ENCODE data around the gene UBE2L3. TPM values are rescaled to one million over a fixed set of nuclear protein-coding genes. Genes with fewer than 3 reads are reported as not detected.

The UBE2L3 gene
- total RNA-seq, 2 experiments from 2014 or later, result 65.3 to 69.6 TPM

DNA sequence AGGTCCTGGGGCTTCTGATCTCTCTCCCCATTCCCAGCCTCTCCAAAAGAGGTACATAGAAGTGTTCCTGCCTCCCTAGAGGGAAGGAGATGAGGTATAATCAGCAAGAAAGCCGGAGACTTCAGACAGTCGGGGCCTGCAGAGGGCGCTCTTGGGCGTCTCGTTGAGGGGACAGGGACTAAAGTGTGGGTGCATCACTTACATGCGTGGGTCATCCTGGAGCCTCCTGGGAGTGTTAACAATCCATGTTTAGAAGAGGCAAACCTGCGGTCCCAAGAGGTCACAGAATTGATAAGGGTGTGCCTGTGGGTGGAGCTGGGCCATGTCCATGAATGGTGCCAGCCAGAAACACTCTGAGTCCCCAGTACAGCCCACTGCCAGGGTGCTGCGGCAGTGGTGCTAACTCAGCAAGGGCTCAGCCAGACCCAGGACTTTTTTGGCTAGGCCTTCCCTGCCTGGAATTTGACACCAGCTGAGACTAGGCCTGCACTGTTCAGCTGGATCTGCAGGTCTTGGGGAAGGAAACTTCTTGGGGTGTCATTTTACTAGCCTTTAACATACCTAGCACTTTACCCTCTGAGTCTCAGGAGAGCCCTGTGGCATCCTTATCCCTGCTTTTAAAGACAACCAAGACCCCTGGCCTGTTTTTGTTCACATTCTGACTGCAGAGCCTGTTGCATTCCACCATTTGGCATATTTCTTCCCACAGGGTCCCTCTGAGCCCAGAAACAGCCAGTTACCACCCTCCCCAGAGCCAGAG, 56.8 kb downstream of the UBE2L3 start:
- Mint-ChIP-seq H3K27ac (peak overlapping the region; percentile 61), H3K4me3 (no peak overlapping the region), H3K36me3 (ENCODE audit: low read depth) (peaks cover 49% of the 10 kb centered on the region), H3K27me3 (ENCODE audit: low read depth) (no peaks in the 10 kb centered on the region), H3K4me1 (ENCODE audit: low read depth) (peaks cover 30% of the 10 kb centered on the region), H3K9me3 (ENCODE audit: insufficient read depth) (no peaks in the 10 kb centered on the region)
- ChIA-PET POLR2A (no interaction called here), CTCF (interaction anchor here (0.6 to 2.0 kb wide), 2 partner anchors 18 to 43 kb away, joined by 3 to 12 read pairs; partner anchors contain the start of gene SDF2L1)
- no peak for ATAC-seq
- DNase-seq, result peak; percentile 50

DNA sequence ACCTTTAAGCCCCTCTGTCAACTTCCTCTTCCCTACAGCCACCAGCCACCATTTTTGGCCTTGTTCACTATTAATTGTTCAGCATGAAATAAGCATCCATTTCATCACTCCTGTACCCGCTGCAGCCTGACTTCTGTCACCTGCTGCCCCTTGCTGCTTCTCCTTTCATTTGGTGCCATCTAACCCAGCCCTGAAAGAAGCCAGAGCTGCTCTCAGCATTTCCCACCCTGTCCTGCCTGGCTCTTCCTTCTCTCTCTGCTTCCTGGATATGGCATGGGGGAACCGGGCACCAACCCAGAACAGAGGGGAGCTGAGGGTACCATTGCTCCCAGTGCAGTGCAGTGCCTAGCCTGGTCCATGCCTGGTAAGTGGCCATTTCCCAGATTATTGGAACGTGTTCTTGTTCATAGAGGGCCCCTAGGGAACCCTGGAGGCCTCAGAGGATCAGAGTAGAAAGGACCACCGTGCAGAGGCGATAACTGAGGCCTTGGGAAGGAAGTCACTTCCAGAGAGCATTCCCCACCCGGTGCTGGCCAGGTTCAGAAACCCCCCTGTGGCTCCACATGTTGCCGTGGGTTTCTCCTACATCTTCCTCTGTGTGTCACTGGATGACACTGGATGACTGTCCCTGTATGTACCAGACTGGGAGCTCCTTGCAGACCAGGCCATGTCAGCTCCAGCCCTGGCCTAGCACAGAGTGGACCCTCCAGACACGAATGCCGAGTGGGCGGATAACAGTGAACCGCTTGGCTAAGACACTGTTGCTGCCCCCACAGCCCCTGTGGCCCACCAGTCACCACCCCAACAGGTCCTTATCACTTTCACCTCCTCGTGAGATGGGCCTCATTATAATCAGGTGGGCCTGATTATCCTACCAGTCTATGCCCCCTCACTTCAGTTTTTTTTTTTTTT, 57.6 kb downstream of the UBE2L3 start:
- peak overlapping the region; percentile 61 for H3K27ac Mint-ChIP-seq
- peaks cover 47% of the 10 kb centered on the region for H3K36me3 Mint-ChIP-seq (ENCODE audit: low read depth)
- H3K27me3 Mint-ChIP-seq (ENCODE audit: low read depth), result no peaks in the 10 kb centered on the region
- ATAC-seq, result no peak
- ChIA-PET CTCF (interaction anchor here (0.6 to 13.1 kb wide), 3 partner anchors 17 to 44 kb away, joined by 3 to 304 read pairs (median 12); partner anchors contain the start of gene SDF2L1), POLR2A (no interaction called here)
- no peaks in the 10 kb centered on the region for H3K9me3 Mint-ChIP-seq (ENCODE audit: insufficient read depth)
- no peak overlapping the region for H3K4me3 Mint-ChIP-seq
- DNase-seq, result no peak
- peaks cover 30% of the 10 kb centered on the region for H3K4me1 Mint-ChIP-seq (ENCODE audit: low read depth)

DNA sequence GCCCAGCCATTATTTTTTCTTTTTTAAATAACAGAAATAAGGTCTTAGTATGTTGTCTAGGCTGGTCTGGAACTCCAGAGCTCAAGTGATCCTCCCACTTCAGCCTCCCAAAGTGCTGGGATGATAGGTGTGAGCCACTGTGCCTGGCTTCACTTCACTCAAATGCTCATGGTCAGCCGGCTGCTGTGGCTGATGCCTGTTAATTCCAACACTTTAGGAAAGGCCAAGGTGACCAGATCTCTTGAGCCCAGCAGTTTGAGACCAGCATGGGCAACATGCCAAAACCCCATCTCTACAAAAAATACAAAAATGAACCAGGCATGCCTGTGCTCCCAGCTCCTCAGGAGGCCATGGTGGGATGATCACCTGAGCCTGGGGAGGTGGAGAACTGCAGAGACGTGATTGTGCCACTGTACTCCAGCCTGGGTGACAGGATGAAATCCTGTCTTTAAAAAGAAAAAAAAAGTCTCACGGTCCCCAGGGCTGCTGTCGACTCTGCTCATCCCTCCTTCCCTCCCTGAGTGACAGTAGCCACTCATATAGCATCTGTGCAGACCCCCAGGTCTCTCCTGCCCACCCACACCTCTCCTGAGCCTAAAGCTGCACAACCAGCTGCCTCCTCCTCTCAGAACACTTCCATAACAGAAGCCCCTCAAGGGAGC, 58.7 kb downstream of the UBE2L3 start:
- peak overlapping the region; percentile 54 for H3K27ac Mint-ChIP-seq
- no peak overlapping the region for H3K4me3 Mint-ChIP-seq
- CTCF ChIA-PET, result interaction anchor here (13.1 kb wide), 1 partner anchor 18 kb away, joined by 304 read pairs; the partner anchor contains the start of gene SDF2L1

GRCh38 chr22:21626735-21627469, 59.4 kb downstream of the UBE2L3 start:
- ChIA-PET CTCF (interaction anchor here (13.1 kb wide), 1 partner anchor 18 kb away, joined by 304 read pairs; the partner anchor contains the start of gene SDF2L1), POLR2A (interaction anchor here (0.7 kb wide), 1 partner anchor 31 kb away, joined by 3 read pairs; no protein-coding TSS in a partner anchor)
- H3K4me1 Mint-ChIP-seq (ENCODE audit: low read depth), result peaks cover 38% of the 10 kb centered on the region
- H3K27ac Mint-ChIP-seq, result peak overlapping the region; percentile 54
- no peak overlapping the region for H3K4me3 Mint-ChIP-seq
- H3K36me3 Mint-ChIP-seq (ENCODE audit: low read depth), result peaks cover 44% of the 10 kb centered on the region
- no peaks in the 10 kb centered on the region for H3K27me3 Mint-ChIP-seq (ENCODE audit: low read depth)
- no peaks in the 10 kb centered on the region for H3K9me3 Mint-ChIP-seq (ENCODE audit: insufficient read depth)
- ATAC-seq (no peak), DNase-seq (no peak)

More for the DNA sequence above, 58.7 kb downstream of the UBE2L3 start:
- Mint-ChIP-seq H3K4me1 (ENCODE audit: low read depth) (peaks cover 35% of the 10 kb centered on the region), H3K27me3 (ENCODE audit: low read depth) (no peaks in the 10 kb centered on the region), H3K36me3 (ENCODE audit: low read depth) (peaks cover 47% of the 10 kb centered on the region), H3K9me3 (ENCODE audit: insufficient read depth) (no peaks in the 10 kb centered on the region)
- POLR2A ChIA-PET, result interaction anchor here (0.7 kb wide), 1 partner anchor 32 kb away, joined by 3 read pairs; no protein-coding TSS in a partner anchor
- DNase-seq (no peak), ATAC-seq (no peak)

DNA sequence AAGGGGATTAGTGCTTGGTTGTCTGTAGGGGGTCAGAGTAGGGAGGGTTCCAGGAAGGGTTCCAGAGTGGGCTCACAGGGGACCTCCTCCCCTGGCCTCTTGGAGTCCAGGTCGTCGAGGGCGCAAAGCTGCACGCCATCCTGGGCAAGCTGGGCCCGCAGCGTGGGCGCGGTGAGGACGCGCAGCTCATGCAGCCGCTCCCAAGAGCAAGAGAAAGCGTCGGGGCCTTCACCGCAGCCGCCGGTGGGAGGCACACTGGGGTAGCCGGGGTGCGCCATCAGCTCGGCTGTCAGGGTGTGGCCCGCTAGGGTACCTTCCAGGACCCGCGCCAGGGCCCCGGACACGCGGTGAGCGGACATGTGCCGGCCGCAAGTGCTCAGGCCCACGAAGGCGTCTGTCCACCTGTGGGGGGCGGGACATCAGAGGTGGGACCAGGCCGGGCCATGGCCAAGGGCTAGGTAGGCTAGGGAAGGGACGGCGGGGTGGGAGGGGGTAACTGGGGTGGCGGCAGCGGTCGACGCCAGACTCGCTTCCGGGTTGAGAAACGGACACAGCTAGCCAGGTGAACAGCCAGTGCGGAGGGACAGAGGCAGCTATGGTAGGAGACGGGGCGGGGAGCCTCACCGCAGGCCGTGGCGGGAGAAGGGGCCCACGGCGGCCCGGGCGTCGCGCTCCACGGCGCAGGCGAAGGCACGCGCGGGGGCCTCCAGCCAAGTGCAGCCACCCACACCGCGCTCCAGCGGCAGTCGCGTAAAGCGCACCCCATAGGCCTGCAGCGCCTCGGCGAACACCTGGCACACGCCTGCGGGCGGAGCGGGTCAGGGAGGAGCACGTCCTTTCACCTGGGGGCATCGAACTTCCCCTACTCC, 61.1 kb downstream of the UBE2L3 start:
- ChIA-PET CTCF (interaction anchor here (0.6 to 13.1 kb wide), 20 partner anchors 9 to 1235 kb away, joined by 3 to 304 read pairs (median 4); partner anchors contain the start of genes SDF2L1 and UBE2L3), POLR2A (interaction anchor here (0.7 to 3.9 kb wide), 12 partner anchors 9 to 60 kb away, joined by 3 to 62 read pairs (median 6); partner anchors contain the start of gene SDF2L1)
- DNase-seq (no peak), ATAC-seq (peak; percentile 16)
- Mint-ChIP-seq H3K27me3 (ENCODE audit: low read depth) (no peaks in the 10 kb centered on the region), H3K4me3 (peak overlapping the region; percentile 87), H3K27ac (peak overlapping the region; percentile 94), H3K9me3 (ENCODE audit: insufficient read depth) (no peaks in the 10 kb centered on the region), H3K36me3 (ENCODE audit: low read depth) (peaks cover 32% of the 10 kb centered on the region), H3K4me1 (ENCODE audit: low read depth) (peaks cover 46% of the 10 kb centered on the region)

DNA sequence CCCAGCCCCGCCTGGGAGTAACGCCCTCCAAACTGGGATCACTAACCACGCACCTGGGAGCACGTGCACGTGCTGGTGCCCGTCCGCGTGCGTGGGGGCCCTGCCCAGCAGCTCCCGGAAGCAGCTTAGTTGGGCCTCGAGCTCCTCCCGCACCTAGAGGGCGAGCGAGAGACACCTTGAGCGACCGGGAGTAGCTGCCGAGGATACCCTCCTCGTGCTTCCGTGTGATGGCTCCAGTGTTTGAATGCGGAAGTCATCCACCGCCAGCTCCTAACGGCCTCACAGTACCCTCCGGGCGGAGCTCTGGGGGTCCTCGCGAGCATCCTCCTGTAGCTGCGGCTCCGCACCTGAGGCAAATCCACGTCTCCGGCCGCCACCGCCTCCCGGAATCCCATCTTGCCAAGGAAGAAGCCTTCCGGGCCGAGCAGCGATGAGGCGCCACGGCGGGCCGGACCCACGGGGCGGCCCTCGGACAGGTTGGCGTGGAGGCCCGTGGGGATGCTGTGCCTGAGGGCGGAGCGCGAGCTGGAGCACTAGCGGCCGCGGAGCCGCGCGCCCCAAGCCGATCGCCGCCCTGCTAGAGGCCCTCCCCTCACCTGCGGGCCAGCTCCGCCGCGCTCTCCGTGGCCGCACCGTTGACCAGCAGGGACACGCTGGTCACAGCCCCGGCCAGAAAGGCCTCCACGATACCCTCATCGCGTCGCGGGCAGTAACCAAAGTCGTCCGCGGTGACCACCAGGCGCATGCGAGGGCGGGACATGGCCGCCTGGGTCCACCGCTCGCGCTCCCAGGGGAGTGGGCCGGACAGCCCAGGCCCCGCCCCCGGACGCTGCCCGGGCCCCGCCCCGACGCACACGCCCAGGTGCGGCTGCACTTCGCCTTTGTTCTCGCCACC, 62.0 kb downstream of the UBE2L3 start, which contains the start of gene YDJC:
TSS of gene YDJC (minus strand) at position 768 of the 895 bp plus-strand sequence. CDS start at position 760, 8 bp downstream.
- ChIA-PET POLR2A (interaction anchor here (0.7 to 3.9 kb wide), 12 partner anchors 8 to 61 kb away, joined by 3 to 62 read pairs (median 6); partner anchors contain the start of gene SDF2L1), CTCF (interaction anchor here (0.6 to 13.1 kb wide), 23 partner anchors 10 to 1236 kb away, joined by 3 to 304 read pairs (median 4); partner anchors contain the start of genes SDF2L1 and UBE2L3)
- ATAC-seq (peak; percentile 88), DNase-seq (peak; percentile 95)
- peak within 1 kb of the TSS; percentile 87 for H3K4me3 Mint-ChIP-seq
- H3K9me3 Mint-ChIP-seq (ENCODE audit: insufficient read depth), result no peaks in the 10 kb centered on the region
- H3K27ac Mint-ChIP-seq, result peak within 1 kb of the TSS; percentile 95
- peaks cover 28% of the 10 kb centered on the region for H3K36me3 Mint-ChIP-seq (ENCODE audit: low read depth)
- no peaks in the 10 kb centered on the region for H3K27me3 Mint-ChIP-seq (ENCODE audit: low read depth)
- H3K4me1 Mint-ChIP-seq (ENCODE audit: low read depth), result peaks cover 46% of the 10 kb centered on the region

- ChIA-PET POLR2A (interaction anchor here (1.9 to 3.9 kb wide), 2 partner anchors 11 to 60 kb away, joined by 4 to 62 read pairs; partner anchors contain the start of gene SDF2L1), CTCF (interaction anchor here (0.8 to 13.1 kb wide), 3 partner anchors 13 to 62 kb away, joined by 3 to 304 read pairs (median 9); partner anchors contain the start of gene SDF2L1)
- no peaks in the 10 kb centered on the region for H3K9me3 Mint-ChIP-seq (ENCODE audit: insufficient read depth)
- H3K27ac Mint-ChIP-seq, result no peak overlapping the region
- H3K36me3 Mint-ChIP-seq (ENCODE audit: low read depth), result peaks cover 22% of the 10 kb centered on the region
- DNase-seq (no peak), ATAC-seq (no peak)
- peaks cover 43% of the 10 kb centered on the region for H3K4me1 Mint-ChIP-seq (ENCODE audit: low read depth)
- no peaks in the 10 kb centered on the region for H3K27me3 Mint-ChIP-seq (ENCODE audit: low read depth)
- H3K4me3 Mint-ChIP-seq, result no peak overlapping the region
Measured at GRCh38 chr22:21631025-21631424, 63.5 kb downstream of the UBE2L3 start.

DNA sequence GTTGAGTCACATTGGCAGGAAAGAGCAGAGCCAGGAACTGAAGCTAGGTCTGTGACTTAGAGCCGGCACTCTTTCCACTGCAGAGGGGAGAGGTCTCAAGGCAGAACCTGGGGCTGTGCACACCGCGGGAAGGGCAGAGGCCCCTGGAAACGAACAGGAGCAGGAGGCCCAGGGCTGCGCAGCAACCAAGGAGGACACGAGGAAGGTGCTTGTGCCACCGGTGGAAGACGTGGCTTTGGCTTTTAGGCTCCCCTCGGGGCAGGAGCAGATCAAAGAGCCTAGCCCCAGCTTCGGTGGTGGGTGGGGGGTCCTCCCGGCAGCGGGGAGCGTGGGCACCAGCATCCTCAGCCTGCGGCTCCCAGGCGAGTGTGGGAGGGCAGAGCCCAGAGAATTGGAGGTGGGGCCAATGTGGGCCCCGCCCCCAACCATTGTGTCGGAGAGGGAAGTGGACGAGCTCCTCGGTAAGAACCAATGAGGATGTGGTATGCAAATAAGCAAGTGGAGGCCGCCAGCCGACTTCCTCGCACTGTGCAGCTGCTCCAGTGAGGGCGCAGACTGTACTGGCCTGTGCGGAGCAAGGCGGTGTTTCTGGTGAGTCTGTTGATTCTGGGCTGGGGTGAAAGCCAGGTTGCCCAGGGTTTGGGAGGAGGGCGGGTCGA, 64.9 kb downstream of the UBE2L3 start, which contains the start of gene CCDC116:
TSS of gene CCDC116 (plus strand) at position 524 of the 659 bp plus-strand sequence. CDS start 422 bp downstream, outside the sequence.
- Mint-ChIP-seq H3K36me3 (ENCODE audit: low read depth) (peaks cover 13% of the 10 kb centered on the region), H3K27me3 (ENCODE audit: low read depth) (no peaks in the 10 kb centered on the region), H3K4me3 (no peak within 1 kb of the TSS), H3K27ac (no peak within 1 kb of the TSS), H3K9me3 (ENCODE audit: insufficient read depth) (no peaks in the 10 kb centered on the region), H3K4me1 (ENCODE audit: low read depth) (peaks cover 33% of the 10 kb centered on the region)
- POLR2A ChIA-PET, result interaction anchor here (0.8 to 1.9 kb wide), 3 partner anchors 10 to 61 kb away, joined by 3 to 13 read pairs (median 4); partner anchors contain the start of gene SDF2L1
- DNase-seq (peak; percentile 74), ATAC-seq (peak; percentile 31)
- CTCF ChIA-PET, result interaction anchor here (13.1 kb wide), 1 partner anchor 12 kb away, joined by 304 read pairs; the partner anchor contains the start of gene SDF2L1

Measured in activated CD8-positive, alpha-beta T cell treated with anti-CD3 and anti-CD28 coated beads, Interleukin-2, amount 10 ng/mL, durations not matched to agents 7 days and 5 days (primary cell).